Ishikawa (cell line): ENCODE data around the gene GGACT.

ENCODE experiments used
- CEBPB ChIP-seq: IDR thresholded peaks from 2 replicates; pipeline ENCODE4 v1.6.1; 2012
- CREB1 ChIP-seq: IDR thresholded peaks from 2 replicates; pipeline ENCODE4 v1.6.1; 2012; ENCODE audit warnings: low read depth
- EGR1 ChIP-seq: IDR thresholded peaks from 2 replicates; pipeline ENCODE4 v1.6.1; 2012
- EP300 ChIP-seq: IDR thresholded peaks from 2 replicates; pipeline ENCODE4 v1.6.1; 2012; ENCODE audit warnings: borderline replicate concordance
- FOXM1 ChIP-seq: IDR thresholded peaks from 2 replicates; pipeline ENCODE4 v1.6.1; 2012; ENCODE audit warnings: low read depth, borderline replicate concordance
- MAX ChIP-seq: IDR thresholded peaks from 2 replicates; pipeline ENCODE4 v1.6.1; 2012
- NFIC ChIP-seq: IDR thresholded peaks from 2 replicates; pipeline ENCODE4 v1.6.1; 2012
- RAD21 ChIP-seq: IDR thresholded peaks from 2 replicates; pipeline ENCODE4 v1.6.1; 2012; ENCODE audit warnings: low read depth
- REST ChIP-seq: IDR thresholded peaks from 2 replicates; pipeline ENCODE4 v1.6.1; 2012; ENCODE audit warnings: low read depth, mild to moderate bottlenecking
- TAF1 ChIP-seq: IDR thresholded peaks from 2 replicates; pipeline ENCODE4 v1.6.1; 2012; ENCODE audit warnings: low read depth, mild to moderate bottlenecking
- TCF12 ChIP-seq: IDR thresholded peaks from 2 replicates; pipeline ENCODE4 v1.6.1; 2012; ENCODE audit warnings: low read depth
- TEAD4 ChIP-seq: IDR thresholded peaks from 2 replicates; pipeline ENCODE4 v1.6.1; 2012
- USF1 ChIP-seq: IDR thresholded peaks from 2 replicates; pipeline ENCODE4 v1.6.1; 2012
- YY1 ChIP-seq: IDR thresholded peaks from 2 replicates; pipeline ENCODE4 v1.6.1; 2012; ENCODE audit warnings: low read depth
- ZBTB7A ChIP-seq: IDR thresholded peaks from 2 replicates; pipeline ENCODE4 v1.6.1; 2012; ENCODE audit warnings: low read depth

GGACT gene

GRCh38 chr13:100532090-100532766, 56.4 kb downstream of the GGACT start:
- TF ChIP-seq TCF12: no peak
- no peak for TF ChIP-seq EGR1
- no peak for TF ChIP-seq FOXM1
- no peak for TF ChIP-seq NFIC
- TF ChIP-seq TEAD4: no peak
- TF ChIP-seq CREB1: no peak
- TF ChIP-seq EP300: no peak
- no peak for TF ChIP-seq MAX
- no peak for TF ChIP-seq YY1
- TF ChIP-seq RAD21: no peak
- no peak for TF ChIP-seq USF1
- TF ChIP-seq REST: no peak
- TF ChIP-seq CEBPB: no peak
- TF ChIP-seq TAF1: no peak
- no peak for TF ChIP-seq ZBTB7A

- no peak for TF ChIP-seq CEBPB
- no peak for TF ChIP-seq EP300
- no peak for TF ChIP-seq NFIC
- TF ChIP-seq TCF12: no peak
- no peak for TF ChIP-seq REST
- TF ChIP-seq EGR1: no peak
- no peak for TF ChIP-seq TEAD4
- TF ChIP-seq TAF1: no peak
Observed at GRCh38 chr13:100530671-100531213, 57.8 kb downstream of the GGACT start.

- TF ChIP-seq EGR1: no peak
- no peak for TF ChIP-seq REST
- TF ChIP-seq NFIC: no peak
- TF ChIP-seq FOXM1: no peak
Observed at GRCh38 chr13:100529666-100530377, 58.8 kb downstream of the GGACT start.

- TF ChIP-seq TCF12 (no peak), NFIC (no peak), MAX (no peak), TAF1 (no peak)
Observed at GRCh38 chr13:100528820-100529219, 59.8 kb downstream of the GGACT start.

- no peak for TF ChIP-seq EP300
- TF ChIP-seq REST: no peak
- no peak for TF ChIP-seq USF1
- TF ChIP-seq EGR1: no peak
- TF ChIP-seq FOXM1: no peak
- no peak for TF ChIP-seq YY1
- TF ChIP-seq CEBPB: no peak
- TF ChIP-seq MAX: no peak
- TF ChIP-seq NFIC: no peak
- no peak for TF ChIP-seq ZBTB7A
- TF ChIP-seq RAD21: no peak
- TF ChIP-seq CREB1: no peak
- no peak for TF ChIP-seq TAF1
- TF ChIP-seq TCF12: no peak
- no peak for TF ChIP-seq TEAD4
Observed at GRCh38 chr13:100528353-100528752, 60.2 kb downstream of the GGACT start.
